ENCODE results near the gene FAM204A. TPM values are rescaled to one million over a fixed set of nuclear protein-coding genes. Genes with fewer than 3 reads are reported as not detected.

The FAM204A gene
- total RNA-seq, 4 donors from 2014 or later: 58.6 to 78.7 (median 69.3) TPM

DNA sequence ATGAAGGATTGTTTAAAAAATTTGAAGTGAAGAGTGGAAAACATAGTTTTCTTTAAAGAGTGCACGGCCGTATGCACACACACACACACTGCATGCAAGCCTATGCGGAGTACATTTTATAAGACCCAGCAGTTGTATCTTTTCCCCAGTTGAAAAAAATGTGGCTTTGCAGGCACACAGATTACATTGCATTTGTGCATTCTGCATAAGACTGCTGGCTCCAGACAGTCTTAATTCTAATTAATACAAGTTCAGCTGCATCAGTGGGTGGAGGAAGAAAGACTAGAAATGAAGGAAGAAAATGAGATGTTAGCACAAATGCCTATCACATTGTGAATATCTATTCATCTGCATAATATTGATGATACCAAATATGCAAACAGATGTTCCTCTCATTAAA, 79.6 kb downstream of the FAM204A start:
- Histone ChIP-seq H3K4me3 (no peak overlapping the region), H3K27me3 (peaks cover 0 to 17% (median 0%) of the 10 kb centered on the region in 4 donors), H3K9me3 (no peaks in the 10 kb centered on the region), H3K36me3 (no peaks in the 10 kb centered on the region), H3K4me1 (no peaks in the 10 kb centered on the region), H3K27ac (replicated peaks in 1 of 4) (no peak overlapping the region)
- DNase-seq (ENCODE audit: extremely low spot score): no peak
- whole genome bisulfite sequencing: 64% methylated on average over 3 of the region's 3 CpGs
- intact Hi-C loops (cut with DNase I): no loop called here
- TF ChIP-seq EP300 (IDR thresholded peaks at IDR 0.05): no peak
- no peak for TF ChIP-seq POLR2AphosphoS5 (IDR thresholded peaks at IDR 0.05)
- TF ChIP-seq, protein P1, sequence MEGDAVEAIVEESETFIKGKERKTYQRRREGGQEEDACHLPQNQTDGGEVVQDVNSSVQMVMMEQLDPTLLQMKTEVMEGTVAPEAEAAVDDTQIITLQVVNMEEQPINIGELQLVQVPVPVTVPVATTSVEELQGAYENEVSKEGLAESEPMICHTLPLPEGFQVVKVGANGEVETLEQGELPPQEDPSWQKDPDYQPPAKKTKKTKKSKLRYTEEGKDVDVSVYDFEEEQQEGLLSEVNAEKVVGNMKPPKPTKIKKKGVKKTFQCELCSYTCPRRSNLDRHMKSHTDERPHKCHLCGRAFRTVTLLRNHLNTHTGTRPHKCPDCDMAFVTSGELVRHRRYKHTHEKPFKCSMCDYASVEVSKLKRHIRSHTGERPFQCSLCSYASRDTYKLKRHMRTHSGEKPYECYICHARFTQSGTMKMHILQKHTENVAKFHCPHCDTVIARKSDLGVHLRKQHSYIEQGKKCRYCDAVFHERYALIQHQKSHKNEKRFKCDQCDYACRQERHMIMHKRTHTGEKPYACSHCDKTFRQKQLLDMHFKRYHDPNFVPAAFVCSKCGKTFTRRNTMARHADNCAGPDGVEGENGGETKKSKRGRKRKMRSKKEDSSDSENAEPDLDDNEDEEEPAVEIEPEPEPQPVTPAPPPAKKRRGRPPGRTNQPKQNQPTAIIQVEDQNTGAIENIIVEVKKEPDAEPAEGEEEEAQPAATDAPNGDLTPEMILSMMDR (IDR thresholded peaks at IDR 0.05): no peak
- no peak for TF ChIP-seq POLR2A (IDR thresholded peaks at IDR 0.05; ENCODE audit: low read depth)

DNA sequence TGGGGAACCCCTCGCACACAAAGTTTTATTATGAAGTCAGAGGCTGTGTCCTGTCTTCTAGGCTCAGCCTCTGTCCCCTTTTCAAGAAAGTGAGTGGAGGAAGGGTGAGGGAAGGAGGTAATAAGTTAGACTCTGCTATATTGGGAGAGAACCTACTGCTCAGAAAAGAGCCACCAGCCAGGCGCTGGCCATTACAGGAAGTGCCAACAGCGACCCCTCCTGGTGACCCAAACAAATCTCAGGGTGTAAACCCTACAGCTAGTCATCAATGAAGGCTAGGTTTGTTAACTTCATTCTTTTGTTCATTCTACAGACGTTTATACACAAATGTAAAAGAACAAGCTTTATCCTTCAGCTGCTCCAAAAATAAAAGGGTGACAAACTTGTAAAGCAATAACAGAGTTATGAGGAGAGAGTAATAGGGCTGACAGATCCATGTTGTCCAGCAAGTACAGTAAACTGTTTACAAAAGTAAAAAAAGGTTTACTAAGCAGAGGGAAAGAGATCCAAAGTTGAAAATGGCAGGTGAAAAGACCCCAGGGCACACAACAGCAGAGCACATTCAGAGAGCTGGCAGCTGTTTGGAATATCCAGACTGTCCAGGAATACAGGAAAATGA, 82.7 kb downstream of the FAM204A start:
- intact Hi-C loops (cut with DNase I): no loop called here
- no peaks in the 10 kb centered on the region for H3K36me3 ChIP-seq
- TF ChIP-seq POLR2A (IDR thresholded peaks at IDR 0.05; ENCODE audit: low read depth) (no peak), EP300 (IDR thresholded peaks at IDR 0.05) (no peak)
- TF ChIP-seq, protein P1 (IDR thresholded peaks at IDR 0.05): peak; percentile 22 to 45 (median 35)
- H3K27me3 ChIP-seq: no peaks in the 10 kb centered on the region
- no peak overlapping the region for H3K27ac ChIP-seq (replicated peaks in 1 of 4)
- H3K9me3 ChIP-seq: no peaks in the 10 kb centered on the region
- 24% methylated on average over 4 of the region's 4 CpGs for WGBS
- H3K4me1 ChIP-seq: no peaks in the 10 kb centered on the region
- no peak for DNase-seq (ENCODE audit: extremely low spot score)
- no peak overlapping the region for H3K4me3 ChIP-seq

DNA sequence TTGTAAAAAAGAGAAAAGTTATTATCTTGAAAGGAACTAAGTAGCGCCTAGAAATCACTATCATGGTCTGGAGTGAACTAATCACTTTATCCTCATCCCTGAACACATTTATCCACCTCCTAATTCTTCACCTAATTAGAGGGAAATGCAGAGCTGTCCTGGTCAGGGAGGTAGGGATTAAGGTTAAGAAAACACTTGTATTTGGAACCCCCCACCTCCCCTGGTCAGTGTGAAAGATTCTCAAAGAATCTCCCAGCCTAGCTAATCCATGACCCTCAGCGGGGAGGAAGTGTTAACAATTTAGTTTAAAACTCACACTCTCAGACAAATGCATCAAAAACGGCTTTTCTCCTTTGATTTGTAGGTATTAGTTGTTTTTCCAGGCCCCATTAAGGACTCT, 83.8 kb downstream of the FAM204A start:
- TF ChIP-seq, protein P1 (IDR thresholded peaks at IDR 0.05): no peak
- no peak for DNase-seq (ENCODE audit: extremely low spot score)
- intact Hi-C loops (cut with DNase I): no loop called here
- Histone ChIP-seq H3K27me3 (no peaks in the 10 kb centered on the region), H3K4me3 (no peak overlapping the region), H3K36me3 (no peaks in the 10 kb centered on the region), H3K27ac (replicated peaks in 1 of 4) (no peak overlapping the region), H3K9me3 (no peaks in the 10 kb centered on the region), H3K4me1 (no peaks in the 10 kb centered on the region)
- WGBS: 72% methylated on average over 3 of the region's 3 CpGs

DNA sequence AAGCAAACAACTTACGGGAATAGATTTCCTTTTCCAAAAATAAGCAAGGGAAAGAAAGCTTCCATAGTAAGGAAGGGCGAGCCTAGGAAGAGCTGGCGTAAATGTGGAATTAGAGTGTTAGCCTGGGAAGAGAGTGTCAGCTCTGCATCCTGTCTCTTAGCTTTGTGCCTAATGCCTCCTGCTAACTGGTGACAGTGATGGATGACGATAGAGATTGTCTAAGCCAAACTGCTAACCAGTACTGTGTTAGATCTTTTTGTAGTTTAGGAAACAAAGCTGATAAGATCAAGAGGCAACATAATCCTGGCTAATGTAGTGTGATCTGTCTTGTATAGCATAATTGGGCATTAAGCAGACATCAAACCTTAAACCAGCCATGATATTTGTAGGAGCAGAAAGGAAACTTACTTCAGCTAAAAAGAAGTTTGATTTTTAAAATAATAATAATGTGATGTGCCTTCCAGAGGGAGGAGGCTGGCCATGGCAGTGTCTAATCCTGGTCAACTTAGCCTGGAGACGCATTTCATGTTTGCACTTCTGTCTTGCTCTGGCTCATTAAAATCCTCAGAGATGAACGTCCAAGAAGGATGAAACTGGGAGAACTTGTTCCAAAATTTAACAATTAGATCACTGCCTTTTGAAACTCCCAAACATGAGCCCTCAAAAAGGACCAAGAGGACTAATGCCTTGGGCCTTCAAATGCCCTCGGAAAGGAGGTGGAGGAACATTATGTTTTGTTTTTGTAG, 85.1 kb downstream of the FAM204A start:
- H3K27me3 ChIP-seq: peaks cover 0 to 4% (median 0%) of the 10 kb centered on the region in 4 donors
- no peaks in the 10 kb centered on the region for H3K4me1 ChIP-seq
- no peak overlapping the region for H3K27ac ChIP-seq (replicated peaks in 1 of 4)
- no peak for TF ChIP-seq POLR2AphosphoS5 (IDR thresholded peaks at IDR 0.05)
- H3K9me3 ChIP-seq: no peaks in the 10 kb centered on the region
- H3K36me3 ChIP-seq: no peaks in the 10 kb centered on the region
- intact Hi-C loops (cut with DNase I): no loop called here
- no peak for DNase-seq (ENCODE audit: extremely low spot score)
- H3K4me3 ChIP-seq: no peak overlapping the region
- 36% methylated on average over 7 of the region's 7 CpGs for WGBS

DNA sequence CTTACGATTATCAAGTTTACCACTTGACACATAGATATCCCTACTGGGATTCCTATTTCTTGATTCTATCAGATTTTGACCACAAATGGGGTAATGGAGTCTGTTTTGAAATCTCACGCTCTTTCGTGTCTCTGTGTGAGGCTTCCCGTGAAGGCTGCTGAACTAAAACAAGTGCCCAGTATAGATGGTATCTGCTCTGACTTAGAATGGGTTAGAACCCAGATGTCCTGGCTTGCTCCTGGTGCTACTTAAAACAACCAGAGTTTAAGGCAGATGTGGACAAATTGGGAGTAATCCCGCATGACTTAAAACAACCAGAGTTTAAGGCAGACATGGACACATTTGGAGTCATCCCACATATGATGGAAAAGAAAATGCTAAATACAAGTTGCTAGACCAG, 85.9 kb downstream of the FAM204A start:
- peaks cover 0 to 6% (median 0%) of the 10 kb centered on the region in 4 donors for H3K27me3 ChIP-seq
- H3K9me3 ChIP-seq: no peaks in the 10 kb centered on the region
- intact Hi-C loops (cut with DNase I): no loop called here
- no peaks in the 10 kb centered on the region for H3K36me3 ChIP-seq
- no peak for DNase-seq (ENCODE audit: extremely low spot score)
- no peak overlapping the region for H3K4me3 ChIP-seq
- no peaks in the 10 kb centered on the region for H3K4me1 ChIP-seq
- WGBS: 62% methylated on average over 5 of the region's 5 CpGs
- H3K27ac ChIP-seq (replicated peaks in 1 of 4): no peak overlapping the region
- TF ChIP-seq POLR2A (IDR thresholded peaks at IDR 0.05; ENCODE audit: low read depth) (no peak), EP300 (IDR thresholded peaks at IDR 0.05) (no peak), POLR2AphosphoS5 (IDR thresholded peaks at IDR 0.05) (no peak)
- TF ChIP-seq, protein P1 (IDR thresholded peaks at IDR 0.05): no peak
